Activated naive CD4-positive, alpha-beta T cell treated with anti-CD3 and anti-CD28 coated beads, Interleukin-2, amount 10 ng/mL, durations not matched to agents 7 days and 5 days (primary cell): Measurements from ENCODE around the gene ZNF318.
"Not testable (repeated sequence)": the region's sequence is repeated elsewhere in the genome, so short reads cannot be mapped to it uniquely, and the experiment has no call there.

Experiments
- CTCF ChIA-PET: fragments of 350-600 bp; sonication (Branson Sonifier 250); formaldehyde crosslinking; loops from one replicate; lab custom pipeline; 2021; ENCODE audit warnings: antibody characterized with exemption; lab: Charles Lee
- DNase-seq: peaks from one replicate; pipeline ENCODE4 v3.0.0-alpha.2; 2020
- H3K27ac Mint-ChIP-seq: one replicate; pipeline ENCODE4 v1.8.0; 2021; ENCODE audit warnings: mild to moderate bottlenecking, moderate library complexity, mixed read lengths
- H3K27me3 Mint-ChIP-seq: one replicate; pipeline ENCODE4 v1.8.0; 2021; ENCODE audit warnings: mild to moderate bottlenecking, mixed read lengths
- H3K36me3 Mint-ChIP-seq: one replicate; pipeline ENCODE4 v1.8.0; 2021; ENCODE audit warnings: mixed read lengths
- H3K4me1 Mint-ChIP-seq: one replicate; pipeline ENCODE4 v1.8.0; 2021; ENCODE audit warnings: mixed read lengths
- H3K4me3 Mint-ChIP-seq: one replicate; pipeline ENCODE4 v1.8.0; 2021; ENCODE audit warnings: mild to moderate bottlenecking, moderate library complexity, mixed read lengths
- H3K9me3 Mint-ChIP-seq: one replicate; pipeline ENCODE4 v1.8.0; 2021; ENCODE audit warnings: mixed read lengths

ZNF318 gene

GRCh38 chr6:43308101-43308989, 61.1 kb downstream of the ZNF318 start, which contains the start of gene CRIP3:
TSS of gene CRIP3 (minus strand) at chr6:43308826. CDS start at chr6:43308792, 34 bp downstream.
- Mint-ChIP-seq H3K27me3 (peaks cover 46% of the 10 kb centered on the region), H3K36me3 (no peaks in the 10 kb centered on the region), H3K27ac (no peak within 1 kb of the TSS), H3K9me3 (no peaks in the 10 kb centered on the region), H3K4me1 (peaks cover 13% of the 10 kb centered on the region), H3K4me3 (peak within 1 kb of the TSS; percentile 67)
- CTCF ChIA-PET: interaction anchor here (0.6 to 2.7 kb wide), 19 partner anchors 9 to 199 kb away, joined by 3 to 22 read pairs (median 4); partner anchors contain the start of genes ABCC10 and SLC22A7
- peak; percentile 72 for DNase-seq

- Mint-ChIP-seq H3K4me3 (no peak overlapping the region), H3K36me3 (no peaks in the 10 kb centered on the region), H3K9me3 (no peaks in the 10 kb centered on the region), H3K27ac (no peak overlapping the region), H3K27me3 (peaks cover 47% of the 10 kb centered on the region), H3K4me1 (peaks cover 13% of the 10 kb centered on the region)
- CTCF ChIA-PET: interaction anchor here (0.6 to 2.7 kb wide), 12 partner anchors 10 to 200 kb away, joined by 3 to 22 read pairs (median 4); partner anchors contain the start of gene SLC22A7
- DNase-seq: no peak
Measured at GRCh38 chr6:43307451-43308100, 61.9 kb downstream of the ZNF318 start.

- no peak for DNase-seq
- H3K4me3 Mint-ChIP-seq: no peak overlapping the region
- no peaks in the 10 kb centered on the region for H3K9me3 Mint-ChIP-seq
- no peak overlapping the region for H3K27ac Mint-ChIP-seq
- CTCF ChIA-PET: interaction anchor here (1.6 kb wide), 1 partner anchor 200 kb away, joined by 3 read pairs; no protein-coding TSS in a partner anchor
- no peaks in the 10 kb centered on the region for H3K36me3 Mint-ChIP-seq
- H3K27me3 Mint-ChIP-seq: peaks cover 56% of the 10 kb centered on the region
- peaks cover 13% of the 10 kb centered on the region for H3K4me1 Mint-ChIP-seq
Measured at GRCh38 chr6:43306086-43306485, 63.4 kb downstream of the ZNF318 start.

- H3K4me3 Mint-ChIP-seq: no peak overlapping the region
- CTCF ChIA-PET: no interaction called here
- H3K4me1 Mint-ChIP-seq: peaks cover 13% of the 10 kb centered on the region
- peaks cover 62% of the 10 kb centered on the region for H3K27me3 Mint-ChIP-seq
- no peaks in the 10 kb centered on the region for H3K36me3 Mint-ChIP-seq
- H3K27ac Mint-ChIP-seq: no peak overlapping the region
- H3K9me3 Mint-ChIP-seq: no peaks in the 10 kb centered on the region
- DNase-seq: no peak
Measured at GRCh38 chr6:43304882-43305281, 64.6 kb downstream of the ZNF318 start.

- Mint-ChIP-seq H3K27me3 (peaks cover 64% of the 10 kb centered on the region), H3K27ac (no peak overlapping the region), H3K9me3 (no peaks in the 10 kb centered on the region), H3K4me3 (no peak overlapping the region), H3K4me1 (peaks cover 12% of the 10 kb centered on the region), H3K36me3 (no peaks in the 10 kb centered on the region)
- CTCF ChIA-PET: no interaction called here
- no peak for DNase-seq
Measured at GRCh38 chr6:43304361-43304760, 65.1 kb downstream of the ZNF318 start.

- peaks cover 7% of the 10 kb centered on the region for H3K4me1 Mint-ChIP-seq
- H3K36me3 Mint-ChIP-seq: no peaks in the 10 kb centered on the region
- H3K27me3 Mint-ChIP-seq: peaks cover 65% of the 10 kb centered on the region
- H3K4me3 Mint-ChIP-seq: no peak overlapping the region
- no peak overlapping the region for H3K27ac Mint-ChIP-seq
- CTCF ChIA-PET: no interaction called here
- H3K9me3 Mint-ChIP-seq: no peaks in the 10 kb centered on the region
- no peak for DNase-seq
Measured at GRCh38 chr6:43303751-43304331, 65.6 kb downstream of the ZNF318 start.

- CTCF ChIA-PET: interaction anchor here (1.0 kb wide), 1 partner anchor 58 kb away, joined by 3 read pairs; no protein-coding TSS in a partner anchor
- H3K27ac Mint-ChIP-seq: not testable (repeated sequence)
Measured at GRCh38 chr6:43303006-43303405, 66.4 kb downstream of the ZNF318 start.

GRCh38 chr6:43302126-43302525, 67.3 kb downstream of the ZNF318 start:
- Mint-ChIP-seq H3K9me3 (no peaks in the 10 kb centered on the region), H3K27ac (no peak overlapping the region), H3K27me3 (peaks cover 61% of the 10 kb centered on the region), H3K36me3 (no peaks in the 10 kb centered on the region), H3K4me3 (no peak overlapping the region), H3K4me1 (no peaks in the 10 kb centered on the region)
- DNase-seq: no peak
- CTCF ChIA-PET: interaction anchor here (1.0 kb wide), 1 partner anchor 59 kb away, joined by 3 read pairs; no protein-coding TSS in a partner anchor

More at GRCh38 chr6:43303006-43303405, 66.4 kb downstream of the ZNF318 start:
- not testable (repeated sequence) for DNase-seq, H3K4me3 Mint-ChIP-seq, H3K9me3 Mint-ChIP-seq, H3K4me1 Mint-ChIP-seq, H3K36me3 Mint-ChIP-seq
- peaks cover 63% of the 10 kb centered on the region for H3K27me3 Mint-ChIP-seq

- no peaks in the 10 kb centered on the region for H3K36me3 Mint-ChIP-seq
- H3K27ac Mint-ChIP-seq: no peak overlapping the region
- H3K4me3 Mint-ChIP-seq: no peak overlapping the region
- H3K27me3 Mint-ChIP-seq: peaks cover 63% of the 10 kb centered on the region
- H3K9me3 Mint-ChIP-seq: no peaks in the 10 kb centered on the region
- H3K4me1 Mint-ChIP-seq: no peaks in the 10 kb centered on the region
- CTCF ChIA-PET: no interaction called here
- no peak for DNase-seq
Measured at GRCh38 chr6:43301081-43301870, 68.2 kb downstream of the ZNF318 start.

GRCh38 chr6:43299338-43300293, 69.8 kb downstream of the ZNF318 start:
- H3K27ac Mint-ChIP-seq: no peak overlapping the region

GRCh38 chr6:43298565-43299337, 70.7 kb downstream of the ZNF318 start:
- CTCF ChIA-PET: interaction anchor here (1.9 kb wide), 2 partner anchors 10 to 208 kb away, joined by 5 read pairs; partner anchors contain the start of gene CRIP3
- H3K36me3 Mint-ChIP-seq: no peaks in the 10 kb centered on the region
- H3K27ac Mint-ChIP-seq: no peak overlapping the region
- no peaks in the 10 kb centered on the region for H3K4me1 Mint-ChIP-seq
- H3K4me3 Mint-ChIP-seq: no peak overlapping the region
- no peak for DNase-seq
- no peaks in the 10 kb centered on the region for H3K9me3 Mint-ChIP-seq
- peaks cover 61% of the 10 kb centered on the region for H3K27me3 Mint-ChIP-seq

More at GRCh38 chr6:43299338-43300293, 69.8 kb downstream of the ZNF318 start:
- H3K36me3 Mint-ChIP-seq: no peaks in the 10 kb centered on the region
- CTCF ChIA-PET: interaction anchor here (1.9 kb wide), 2 partner anchors 9 to 207 kb away, joined by 5 read pairs; partner anchors contain the start of gene CRIP3
- H3K27me3 Mint-ChIP-seq: peaks cover 64% of the 10 kb centered on the region
- no peak for DNase-seq
- no peaks in the 10 kb centered on the region for H3K9me3 Mint-ChIP-seq
- H3K4me3 Mint-ChIP-seq: no peak overlapping the region
- H3K4me1 Mint-ChIP-seq: no peaks in the 10 kb centered on the region
